GM12878 (cell line): ENCODE measurements around the gene ADCY10. TPM values are rescaled to one million over a fixed set of nuclear protein-coding genes. Genes with fewer than 3 reads are reported as not detected.

ENCODE experiments used
- ATAC-seq: fragments of 200-7000 bp; cut with Tn5 transposase; 3 replicates; pipeline ENCODE4 v1.9.1; 2020; ENCODE audit warnings: mild to moderate bottlenecking, moderate library complexity
- BruUV-seq: library from RNA; stranded (reverse); fragments of 400-500 nt; replicated peaks from 2 replicates; lab custom pipeline; 2021; lab: Mats Ljungman, UMichigan
- CTCF ChIA-PET: fragments of 300-600 bp; sonication (Branson Sonifier 250); formaldehyde crosslinking; extraction: SDS; loops from one replicate; lab custom pipeline; 2021; ENCODE audit warnings: inconsistent platforms; lab: Yijun Ruan, JAX
- POLR2A ChIA-PET: fragments of 350-600 bp; formaldehyde crosslinking; extraction: SDS; loops from one replicate; lab custom pipeline; 2021; ENCODE audit warnings: inconsistent platforms; lab: Charles Lee
- RAD21 ChIA-PET: fragments of 300-600 bp; sonication (Branson Sonifier 250); formaldehyde crosslinking; loops from one replicate; lab custom pipeline; 2023; ENCODE audit warnings: antibody characterized with exemption; ENCODE audit not compliant: unreplicated experiment; lab: Charles Lee
- SMC1A ChIA-PET: fragments of 300-600 bp; sonication (Branson Sonifier 250); formaldehyde crosslinking; loops from one replicate; lab custom pipeline; 2023; ENCODE audit not compliant: unreplicated experiment, uncharacterized antibody; lab: Charles Lee
- DNase-seq: peaks from one replicate; pipeline ENCODE4 v3.0.0-alpha.2; 2011; ENCODE audit warnings: low read depth, low spot score
- FAIRE-seq: peaks from 3 replicates; lab custom pipeline; 2011; peaks lifted over from hg19 to GRCh38; lab: Jason Lieb, UNC
- H2AFZ ChIP-seq: 2 replicates; pipeline ENCODE4 v1.6.0; 2011; ENCODE audit warnings: low read depth, low read length, control low read depth; ENCODE audit not compliant: control insufficient read depth
- H3K27ac ChIP-seq: 2 replicates; pipeline ENCODE4 v1.5.1; 2011; ENCODE audit warnings: control low read depth; ENCODE audit not compliant: control insufficient read depth, insufficient read depth
- H3K27me3 ChIP-seq, 2 experiments: replicated peaks in 1 of 2; 2 replicates each; pipeline versions ENCODE4 v1.6.0 to v1.6.1; 2011; ENCODE audit warnings: low read length in 1 of 2; ENCODE audit not compliant: control insufficient read depth in 2 of 2, insufficient read depth in 2 of 2
- H3K36me3 ChIP-seq, 2 experiments: 2 replicates each; pipeline ENCODE4 v1.5.1; 2011; ENCODE audit warnings: low read length in 1 of 2; ENCODE audit not compliant: control insufficient read depth in 2 of 2, insufficient read depth in 2 of 2
- H3K4me1 ChIP-seq: 2 replicates; pipeline ENCODE4 v1.6.1; 2011; ENCODE audit warnings: mild to moderate bottlenecking, low read length, moderate library complexity, mixed read lengths; ENCODE audit not compliant: control insufficient read depth, insufficient read depth
- H3K4me2 ChIP-seq: 2 replicates; pipeline ENCODE4 v1.6.0; 2011; ENCODE audit warnings: control low read depth; ENCODE audit not compliant: control insufficient read depth, insufficient read depth
- H3K4me3 ChIP-seq: fragments of 200-600 bp; sonication (generic); 2 replicates; pipeline ENCODE4 v1.5.1; 2016
- H3K79me2 ChIP-seq: 2 replicates; pipeline ENCODE4 v1.6.0; 2011; ENCODE audit warnings: low read length; ENCODE audit not compliant: control insufficient read depth, insufficient read depth
- H3K9ac ChIP-seq: 2 replicates; pipeline ENCODE4 v1.8.0; 2011; ENCODE audit warnings: low read length, control low read depth, mixed read lengths; ENCODE audit not compliant: control insufficient read depth, insufficient read depth
- H3K9me3 ChIP-seq: replicated peaks from 3 replicates; pipeline ENCODE4 v1.5.1; 2011; ENCODE audit warnings: mild to moderate bottlenecking, low read length; ENCODE audit not compliant: control insufficient read depth, insufficient read depth
- H4K20me1 ChIP-seq: 2 replicates; pipeline ENCODE4 v1.6.0; 2011; ENCODE audit not compliant: control insufficient read depth, insufficient read depth
- BHLHE40 ChIP-seq, 2 experiments: fragments of 450-650 bp in 1 of 2; IDR thresholded peaks; 2 replicates each; pipeline ENCODE4 v1.6.1; 2011 to 2017; ENCODE audit warnings: low read depth in 2 of 2, borderline replicate concordance in 1 of 2, improper control_type of control experiment in 1 of 2, low read length in 1 of 2, mild to moderate bottlenecking in 1 of 2
- GABPA ChIP-seq: IDR thresholded peaks from 2 replicates; pipeline ENCODE4 v1.6.1; 2014; ENCODE audit warnings: antibody characterized with exemption, low read depth, mild to moderate bottlenecking, inconsistent platforms
- HDAC6 ChIP-seq: fragments of 200-600 bp; sonication (generic); IDR thresholded peaks from one replicate; pipeline ENCODE4 v1.8.0; 2017; ENCODE audit warnings: antibody characterized with exemption; ENCODE audit not compliant: unreplicated experiment
- IKZF1 ChIP-seq: fragments of 450-650 bp; conservative IDR thresholded peaks from 2 replicates; pipeline ENCODE4 v1.6.1; 2017; ENCODE audit warnings: antibody characterized with exemption, mild to moderate bottlenecking
- JUND ChIP-seq: IDR thresholded peaks from 2 replicates; pipeline ENCODE4 v1.6.1; 2012; ENCODE audit warnings: low read depth, mild to moderate bottlenecking, low read length, improper control_type of control experiment, moderate library complexity
- SUZ12 ChIP-seq: fragments of 200-600 bp; sonication (generic); IDR thresholded peaks from one replicate; pipeline ENCODE4 v1.6.1; 2018; ENCODE audit warnings: antibody characterized with exemption, mild to moderate bottlenecking; ENCODE audit not compliant: unreplicated experiment
- WGBS: methylation state at CpG from one replicate; pipeline ENCODE4 v1.1.6; 2016; ENCODE audit warnings: low lambda C conversion rate; ENCODE audit not compliant: insufficient replicate concordance, insufficient coverage; ENCODE audit errors: missing lambda C conversion rate; 5-methylcytosine and 5-hydroxymethylcytosine counted together
- in situ Hi-C: fragments of 300-500 bp; cut with MboI; formaldehyde crosslinking; loops from 9 replicates; pipeline ENCODE4 v1.14.3; 2018; ENCODE audit warnings: mixed read lengths
- intact Hi-C: fragments of 100-400 bp; cut with micrococcal nuclease; formaldehyde crosslinking; loops from one replicate; pipeline ENCODE4 v1.14.2; 2022; ENCODE audit not compliant: unreplicated experiment
- polyA plus RNA-seq, 11 experiments: library from polyadenylated mRNA; depleted of rRNA in 4 of 11; unstranded in 6 of 11; stranded (reverse) in 5 of 11; fragments of >200 nt; fragmentation: Nextera tagmentation in 4 of 11; fragmentation: Illumina TruSeq in 1 of 11; extraction: Ambion mirVana in 4 of 11; extraction: Trizol in 1 of 11; gene quantifications; 1 replicate in 1 of 11; 2 replicates in 10 of 11; pipeline versions ENCODE4 v1.2.1 to v1.2.3, GENCODE V29; 2011 to 2016; ENCODE audit warnings: inconsistent platforms in 2 of 11, missing spikeins in 2 of 11, low read depth in 1 of 11
- total RNA-seq, 4 experiments: library from RNA; depleted of rRNA in 3 of 4; stranded (reverse); fragments of >200 nt in 3 of 4; fragmentation: Illumina TruSeq in 1 of 4; extraction: Trizol in 1 of 4; gene quantifications; 2 replicates each; pipeline versions ENCODE4 v1.2.1 to v1.2.3, GENCODE V29; 2013 to 2021
- TF ChIP-seq, protein P1 (sequence below): fragments of 450-650 bp; IDR thresholded peaks from 2 replicates; pipeline ENCODE4 v1.6.1; 2014; ENCODE audit warnings: mild to moderate bottlenecking
- TF ChIP-seq, protein P2 (sequence below): IDR thresholded peaks from 2 replicates; pipeline ENCODE4 v1.6.1; 2011; ENCODE audit warnings: mild to moderate bottlenecking, low read depth, low read length, moderate library complexity; ENCODE audit not compliant: insufficient replicate concordance
- TF ChIP-seq, protein P3 (sequence below): fragments of 450-650 bp; IDR thresholded peaks from 2 replicates; pipeline ENCODE4 v1.6.1; 2017; ENCODE audit warnings: mild to moderate bottlenecking, low read depth, inconsistent platforms; ENCODE audit not compliant: poor library complexity, severe bottlenecking

Gene ADCY10
- total and polyA plus RNA-seq, 10 of the 15 experiments (the other 5 are each of a cell fraction or from before 2014, with no cell fraction given), result 0.13 to 0.22 TPM; not detected in 8

DNA sequence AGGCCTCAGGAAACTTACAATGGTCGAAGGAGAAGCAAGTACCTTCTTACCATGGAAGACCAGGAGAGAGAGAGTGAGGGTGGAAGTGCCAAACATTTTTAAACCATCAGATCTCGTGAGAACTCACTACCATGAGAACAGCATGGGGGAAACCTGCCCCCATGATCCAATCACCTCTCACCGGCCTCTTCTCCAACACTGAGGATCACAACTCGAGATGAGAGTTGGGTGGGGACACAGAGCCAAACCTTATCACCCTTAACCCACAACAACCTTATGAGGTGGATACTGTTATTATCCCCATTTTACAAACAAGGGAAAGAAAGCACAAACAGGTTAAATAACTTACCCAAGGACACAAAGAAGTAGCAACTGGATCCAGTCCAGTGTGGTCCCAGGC lies 111.7 kb downstream of the ADCY10 start:
- 97% methylated on average over 4 of the region's 4 CpGs for WGBS

More for the DNA sequence above, 111.7 kb downstream of the ADCY10 start:
- Histone ChIP-seq H3K4me3 (no peak overlapping the region), H3K4me1 (peaks cover 12% of the 10 kb centered on the region), H4K20me1 (no peaks in the 10 kb centered on the region), H3K27ac (no peak overlapping the region), H3K4me2 (no peak overlapping the region)
- no peak for FAIRE-seq
- CTCF ChIA-PET, result interaction anchor here (0.6 to 2.8 kb wide), 5 partner anchors 25 to 336 kb away, joined by 3 to 12 read pairs (median 3); no protein-coding TSS in a partner anchor
- TF ChIP-seq GABPA, result no peak
- no peak for TF ChIP-seq HDAC6
- TF ChIP-seq IKZF1, result no peak
- no peak for TF ChIP-seq SUZ12
- TF ChIP-seq, protein P1, sequence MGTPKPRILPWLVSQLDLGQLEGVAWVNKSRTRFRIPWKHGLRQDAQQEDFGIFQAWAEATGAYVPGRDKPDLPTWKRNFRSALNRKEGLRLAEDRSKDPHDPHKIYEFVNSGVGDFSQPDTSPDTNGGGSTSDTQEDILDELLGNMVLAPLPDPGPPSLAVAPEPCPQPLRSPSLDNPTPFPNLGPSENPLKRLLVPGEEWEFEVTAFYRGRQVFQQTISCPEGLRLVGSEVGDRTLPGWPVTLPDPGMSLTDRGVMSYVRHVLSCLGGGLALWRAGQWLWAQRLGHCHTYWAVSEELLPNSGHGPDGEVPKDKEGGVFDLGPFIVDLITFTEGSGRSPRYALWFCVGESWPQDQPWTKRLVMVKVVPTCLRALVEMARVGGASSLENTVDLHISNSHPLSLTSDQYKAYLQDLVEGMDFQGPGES, result no peak
- no peak for TF ChIP-seq JUND
- TF ChIP-seq, protein P2, sequence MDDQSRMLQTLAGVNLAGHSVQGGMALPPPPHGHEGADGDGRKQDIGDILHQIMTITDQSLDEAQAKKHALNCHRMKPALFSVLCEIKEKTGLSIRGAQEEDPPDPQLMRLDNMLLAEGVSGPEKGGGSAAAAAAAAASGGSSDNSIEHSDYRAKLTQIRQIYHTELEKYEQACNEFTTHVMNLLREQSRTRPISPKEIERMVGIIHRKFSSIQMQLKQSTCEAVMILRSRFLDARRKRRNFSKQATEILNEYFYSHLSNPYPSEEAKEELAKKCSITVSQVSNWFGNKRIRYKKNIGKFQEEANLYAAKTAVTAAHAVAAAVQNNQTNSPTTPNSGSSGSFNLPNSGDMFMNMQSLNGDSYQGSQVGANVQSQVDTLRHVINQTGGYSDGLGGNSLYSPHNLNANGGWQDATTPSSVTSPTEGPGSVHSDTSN, result no peak
- no peak for TF ChIP-seq BHLHE40 (IDR thresholded peaks at IDR 0.05; ENCODE audit: borderline replicate concordance in 1 of 2, low read depth in 2 of 2, low read length in 1 of 2)
- TF ChIP-seq, protein P3, sequence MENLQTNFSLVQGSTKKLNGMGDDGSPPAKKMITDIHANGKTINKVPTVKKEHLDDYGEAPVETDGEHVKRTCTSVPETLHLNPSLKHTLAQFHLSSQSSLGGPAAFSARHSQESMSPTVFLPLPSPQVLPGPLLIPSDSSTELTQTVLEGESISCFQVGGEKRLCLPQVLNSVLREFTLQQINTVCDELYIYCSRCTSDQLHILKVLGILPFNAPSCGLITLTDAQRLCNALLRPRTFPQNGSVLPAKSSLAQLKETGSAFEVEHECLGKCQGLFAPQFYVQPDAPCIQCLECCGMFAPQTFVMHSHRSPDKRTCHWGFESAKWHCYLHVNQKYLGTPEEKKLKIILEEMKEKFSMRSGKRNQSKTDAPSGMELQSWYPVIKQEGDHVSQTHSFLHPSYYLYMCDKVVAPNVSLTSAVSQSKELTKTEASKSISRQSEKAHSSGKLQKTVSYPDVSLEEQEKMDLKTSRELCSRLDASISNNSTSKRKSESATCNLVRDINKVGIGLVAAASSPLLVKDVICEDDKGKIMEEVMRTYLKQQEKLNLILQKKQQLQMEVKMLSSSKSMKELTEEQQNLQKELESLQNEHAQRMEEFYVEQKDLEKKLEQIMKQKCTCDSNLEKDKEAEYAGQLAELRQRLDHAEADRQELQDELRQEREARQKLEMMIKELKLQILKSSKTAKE, result no peak
- TF ChIP-seq, all 136 proteins: peak for 0
- ChIA-PET SMC1A (interaction anchor here (0.6 kb wide), 1 partner anchor 114 kb away, joined by 3 read pairs; no protein-coding TSS in a partner anchor), RAD21 (interaction anchor here (1.8 kb wide), 1 partner anchor 201 kb away, joined by 5 read pairs; no protein-coding TSS in a partner anchor), POLR2A (interaction anchor here (0.6 to 1.1 kb wide), 2 partner anchors 86 to 341 kb away, joined by 3 to 7 read pairs; no protein-coding TSS in a partner anchor)
- no TSS peak for BruUV-seq
- no peak overlapping the region for H2AFZ ChIP-seq
- ATAC-seq (no peak), DNase-seq (no peak)
- in situ Hi-C loops (no loop called here), intact Hi-C loops (loop anchor here (2.0 to 5.0 kb wide), 3 partner anchors 87 to 201 kb away; partner anchors contain the start of genes DCAF6 and MPC2)
- no peaks in the 10 kb centered on the region for H3K36me3 ChIP-seq
- H3K27me3 ChIP-seq, result no peaks in the 10 kb centered on the region
- no peak overlapping the region for H3K9ac ChIP-seq
- no peaks in the 10 kb centered on the region; the same call in 1 of the 3 replicates for H3K9me3 ChIP-seq
- H3K79me2 ChIP-seq, result no peaks in the 10 kb centered on the region
